Measurements from ENCODE around the gene JAKMIP2.
"Not testable (repeated sequence)": the region's sequence is repeated elsewhere in the genome, so short reads cannot be mapped to it uniquely, and the experiment has no call there.

The JAKMIP2 gene

GRCh38 chr5:147746986-147747385 lies 35.5 kb downstream of the JAKMIP2 start:
- peak; percentile 3 for DNase-seq (ENCODE audit: low read depth)

- DNase-seq (ENCODE audit: low read depth): no peak
These were observed 38.7 kb downstream of the JAKMIP2 start for GRCh38 chr5:147743678-147744374.

- no peak for DNase-seq (ENCODE audit: low read depth)
These were observed 39.5 kb downstream of the JAKMIP2 start for GRCh38 chr5:147743012-147743411.

- no peak for DNase-seq (ENCODE audit: low read depth)
These were observed 40.4 kb downstream of the JAKMIP2 start for GRCh38 chr5:147742151-147742550.

- no peak for DNase-seq (ENCODE audit: low read depth)
These were observed 41.7 kb downstream of the JAKMIP2 start for GRCh38 chr5:147740864-147741263.

GRCh38 chr5:147737921-147738320 lies 44.6 kb downstream of the JAKMIP2 start:
- DNase-seq (ENCODE audit: low read depth): no peak

- no peak for DNase-seq (ENCODE audit: low read depth)
These were observed 46.9 kb downstream of the JAKMIP2 start for GRCh38 chr5:147735621-147736125.

- DNase-seq (ENCODE audit: low read depth): no peak
These were observed 47.6 kb downstream of the JAKMIP2 start for GRCh38 chr5:147734894-147735293.

- DNase-seq (ENCODE audit: low read depth): no peak
These were observed 49.5 kb downstream of the JAKMIP2 start for GRCh38 chr5:147733075-147733474.

GRCh38 chr5:147732291-147732883 lies 50.1 kb downstream of the JAKMIP2 start:
- no peak for DNase-seq (ENCODE audit: low read depth)

- DNase-seq (ENCODE audit: low read depth): no peak
These were observed 50.9 kb downstream of the JAKMIP2 start for GRCh38 chr5:147731431-147732290.

- no peak for DNase-seq (ENCODE audit: low read depth)
These were observed 55.3 kb downstream of the JAKMIP2 start for GRCh38 chr5:147727200-147727599.

GRCh38 chr5:147721191-147721960 lies 61.2 kb downstream of the JAKMIP2 start:
- not testable (repeated sequence) for DNase-seq (ENCODE audit: low read depth)

GRCh38 chr5:147713550-147714295 lies 68.8 kb downstream of the JAKMIP2 start:
- no peak for DNase-seq (ENCODE audit: low read depth)

- DNase-seq (ENCODE audit: low read depth): no peak
These were observed 69.9 kb downstream of the JAKMIP2 start for GRCh38 chr5:147712598-147712997.

- no peak for DNase-seq (ENCODE audit: low read depth)
These were observed 70.5 kb downstream of the JAKMIP2 start for GRCh38 chr5:147712019-147712418.

- DNase-seq (ENCODE audit: low read depth): no peak
These were observed 71.5 kb downstream of the JAKMIP2 start for GRCh38 chr5:147711019-147711418.

GRCh38 chr5:147708708-147709107 lies 73.8 kb downstream of the JAKMIP2 start:
- DNase-seq (ENCODE audit: low read depth): no peak

- DNase-seq (ENCODE audit: low read depth): no peak
These were observed 78.0 kb downstream of the JAKMIP2 start for GRCh38 chr5:147704544-147704943.

GRCh38 chr5:147701468-147701867 lies 81.1 kb downstream of the JAKMIP2 start:
- no peak for DNase-seq (ENCODE audit: low read depth)

- DNase-seq (ENCODE audit: low read depth): no peak
These were observed 82.9 kb downstream of the JAKMIP2 start for GRCh38 chr5:147699496-147700088.
